Liver (tissue), 9 donors: Measurements from ENCODE around the gene AOPEP. TPM values are rescaled to one million over a fixed set of nuclear protein-coding genes. Genes with fewer than 3 reads are reported as not detected.

ENCODE experiments used
- DNase-seq: peaks from one replicate; pipeline ENCODE4 v3.0.0-alpha.2; 2017; ENCODE audit warnings: low spot score
- H3K27ac ChIP-seq, 2 donors: one replicate each; pipeline ENCODE4 v1.7.0; 2013; ENCODE audit warnings: inconsistent platforms in 2 of 2, low read length in 2 of 2, control low read depth in 1 of 2, low read depth in 1 of 2, mild to moderate bottlenecking in 1 of 2
- H3K27me3 ChIP-seq, 4 donors: one replicate each; pipeline versions ENCODE4 v1.6.1 to v1.7.0; 2013; ENCODE audit warnings: low read length in 3 of 4, inconsistent platforms in 1 of 4, mild to moderate bottlenecking in 1 of 4, moderate library complexity in 1 of 4; ENCODE audit not compliant: control insufficient read depth in 4 of 4, insufficient read depth in 4 of 4
- H3K36me3 ChIP-seq, 4 donors: one replicate each; pipeline versions ENCODE4 v1.6.1 to v1.7.0; 2013; ENCODE audit warnings: low read length in 3 of 4, mild to moderate bottlenecking in 3 of 4, low read depth in 1 of 4, moderate library complexity in 1 of 4; ENCODE audit not compliant: control insufficient read depth in 4 of 4, insufficient read depth in 3 of 4
- H3K4me1 ChIP-seq, 4 donors: one replicate each; pipeline versions ENCODE4 v1.6.1 to v1.7.0; 2013; ENCODE audit warnings: low read length in 3 of 4, mild to moderate bottlenecking in 3 of 4, moderate library complexity in 1 of 4; ENCODE audit not compliant: control insufficient read depth in 4 of 4, insufficient read depth in 4 of 4
- H3K4me3 ChIP-seq, 3 donors: one replicate each; pipeline versions ENCODE4 v1.6.1 to v1.7.0; 2013; ENCODE audit warnings: low read length in 3 of 3, control low read depth in 1 of 3, low read depth in 1 of 3, mild to moderate bottlenecking in 1 of 3
- H3K9ac ChIP-seq, 2 donors: one replicate each; pipeline ENCODE4 v1.7.0; 2013; ENCODE audit warnings: low read length in 2 of 2, mild to moderate bottlenecking in 2 of 2, moderate library complexity in 2 of 2, control low read depth in 1 of 2, low read depth in 1 of 2
- H3K9me3 ChIP-seq, 4 donors: one replicate each; pipeline versions ENCODE4 v1.6.1 to v1.7.0; 2013; ENCODE audit warnings: low read length in 3 of 4; ENCODE audit not compliant: control insufficient read depth in 4 of 4
- EGR1 ChIP-seq, 2 donors: IDR thresholded peaks; 2 replicates each; pipeline ENCODE4 v1.6.1; 2016 to 2018; ENCODE audit warnings: antibody characterized with exemption in 2 of 2, low read depth in 2 of 2
- FOXA1 ChIP-seq: IDR thresholded peaks from 2 replicates; pipeline ENCODE4 v1.6.1; 2016; ENCODE audit warnings: antibody characterized with exemption
- FOXA2 ChIP-seq: IDR thresholded peaks from 2 replicates; pipeline ENCODE4 v1.6.1; 2016; ENCODE audit warnings: antibody characterized with exemption
- GABPA ChIP-seq, 2 donors: IDR thresholded peaks in 1 of 2; conservative IDR thresholded peaks in 1 of 2; 2 replicates each; pipeline ENCODE4 v1.6.1; 2016; ENCODE audit warnings: antibody characterized with exemption in 2 of 2, mild to moderate bottlenecking in 1 of 2, moderate library complexity in 1 of 2
- HNF4A ChIP-seq, 2 donors: conservative IDR thresholded peaks; 2 replicates each; pipeline ENCODE4 v1.6.1; 2016; ENCODE audit warnings: antibody characterized with exemption in 2 of 2, mild to moderate bottlenecking in 2 of 2
- HNF4G ChIP-seq: IDR thresholded peaks from 2 replicates; pipeline ENCODE4 v1.6.1; 2016; ENCODE audit warnings: antibody characterized with exemption
- JUND ChIP-seq, 2 donors: IDR thresholded peaks; 2 replicates each; pipeline ENCODE4 v1.6.1; 2016; ENCODE audit warnings: antibody characterized with exemption in 2 of 2
- NR2F2 ChIP-seq: IDR thresholded peaks from 2 replicates; pipeline ENCODE4 v1.6.1; 2016; ENCODE audit warnings: antibody characterized with exemption
- RAD21 ChIP-seq, 2 donors: IDR thresholded peaks; 2 replicates each; pipeline ENCODE4 v1.6.1; 2016; ENCODE audit warnings: antibody characterized with exemption in 2 of 2, mild to moderate bottlenecking in 2 of 2
- RXRA ChIP-seq, 2 donors: IDR thresholded peaks; 2 replicates each; pipeline ENCODE4 v1.6.1; 2017 to 2018; ENCODE audit warnings: antibody characterized with exemption in 2 of 2, mild to moderate bottlenecking in 1 of 2
- SP1 ChIP-seq: IDR thresholded peaks from 2 replicates; pipeline ENCODE4 v1.6.1; 2018; ENCODE audit warnings: antibody characterized with exemption, mild to moderate bottlenecking
- TAF1 ChIP-seq: conservative IDR thresholded peaks from 2 replicates; pipeline ENCODE4 v1.6.1; 2016; ENCODE audit warnings: antibody characterized with exemption, mild to moderate bottlenecking
- YY1 ChIP-seq: IDR thresholded peaks from 2 replicates; pipeline ENCODE4 v1.6.1; 2016; ENCODE audit warnings: antibody characterized with exemption, mild to moderate bottlenecking
- WGBS: extraction: QIAGEN DNeasy Blood & Tissue Kit; methylation state at CpG from one replicate; pipeline ENCODE4 v1.1.7; 2013; 5-methylcytosine and 5-hydroxymethylcytosine counted together
- polyA plus RNA-seq, 2 donors: library from polyadenylated mRNA; stranded (reverse) in 1 of 2; unstranded in 1 of 2; fragments of 200-250 nt in 1 of 2; fragments of >200 nt in 1 of 2; fragmentation: Nextera tagmentation in 1 of 2; extraction: Ambion mirVana in 1 of 2; gene quantifications; one replicate each; pipeline versions ENCODE4 v1.2.1 to v1.2.3, GENCODE V29; 2013 to 2015
- total RNA-seq, 2 donors: library from RNA; depleted of rRNA; stranded (reverse); fragments of >200 nt; gene quantifications; one replicate each; pipeline ENCODE4 v1.2.3, GENCODE V29; 2014
- TF ChIP-seq, protein P1 (sequence below): IDR thresholded peaks from 2 replicates; pipeline ENCODE4 v1.6.1; 2016; ENCODE audit warnings: antibody characterized with exemption
- TF ChIP-seq, protein P2 (sequence below): fragments of 150-350 bp; IDR thresholded peaks from 2 replicates; pipeline ENCODE4 v1.5.1; 2017; ENCODE audit warnings: improper control_type of control experiment, low read depth, low read length; ENCODE audit not compliant: missing input control
- TF ChIP-seq, protein P3 (sequence below): IDR thresholded peaks from 2 replicates; pipeline ENCODE4 v1.6.1; 2016; ENCODE audit warnings: antibody characterized with exemption
- TF ChIP-seq, protein P4 (sequence below): IDR thresholded peaks from 2 replicates; pipeline ENCODE4 v1.6.1; 2016; ENCODE audit warnings: antibody characterized with exemption
- TF ChIP-seq, protein P5 (sequence below): IDR thresholded peaks from 2 replicates; pipeline ENCODE4 v1.6.1; 2016; ENCODE audit warnings: antibody characterized with exemption, mild to moderate bottlenecking
- donor health status: healthy.
- donor health status: healthy.
- donor health status: healthy.
- donor health status: healthy.
- donor health status: healthy.

The AOPEP gene
- total and polyA plus RNA-seq, 4 donors: 22.2 to 77.1 (median 34.8) TPM

DNA sequence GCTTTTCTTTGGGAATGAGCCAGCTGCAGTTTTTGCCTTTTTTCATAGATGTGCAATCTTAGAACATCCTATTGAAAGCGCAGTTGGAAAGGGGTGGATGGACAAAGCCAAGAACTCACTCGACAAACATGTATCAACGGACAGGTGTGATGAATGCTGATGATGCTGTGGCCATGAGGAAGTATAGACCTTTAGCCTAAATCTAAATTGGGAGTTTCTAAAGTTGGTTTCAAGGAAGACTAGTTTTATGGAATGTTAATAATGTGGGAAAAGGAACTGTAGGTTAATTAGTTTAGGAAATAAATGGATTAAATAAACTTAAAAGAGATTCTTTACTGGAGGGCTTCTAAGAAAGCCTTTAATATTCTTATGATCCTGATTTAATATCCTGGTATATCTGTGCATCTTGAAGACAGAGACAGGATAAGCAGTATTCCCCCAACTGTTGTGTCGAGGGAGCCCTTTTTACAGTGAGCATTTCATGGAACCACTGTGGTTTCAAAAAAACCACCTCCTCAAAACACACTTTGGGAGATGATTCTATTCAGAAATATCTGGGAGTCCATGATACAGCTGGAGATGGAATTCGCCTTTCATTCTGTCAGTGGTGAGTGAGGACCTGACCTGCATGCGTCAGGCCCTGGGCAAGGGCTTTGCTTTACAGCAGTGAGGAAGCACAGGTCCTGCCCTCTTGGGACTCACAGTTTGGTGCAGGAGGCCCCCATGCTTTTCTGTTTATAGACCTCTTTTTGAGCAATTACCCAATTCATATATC is 82.6 kb downstream of the AOPEP start:
- Histone ChIP-seq H3K4me1 (peaks cover 0 to 3% (median 0%) of the 10 kb centered on the region in 4 donors), H3K27me3 (no peaks in the 10 kb centered on the region), H3K36me3 (peaks cover 0 to 5% (median 0%) of the 10 kb centered on the region in 4 donors), H3K4me3 (no peak overlapping the region), H3K9ac (no peak overlapping the region), H3K9me3 (no peaks in the 10 kb centered on the region), H3K27ac (no peak overlapping the region)
- TF ChIP-seq, protein P1, sequence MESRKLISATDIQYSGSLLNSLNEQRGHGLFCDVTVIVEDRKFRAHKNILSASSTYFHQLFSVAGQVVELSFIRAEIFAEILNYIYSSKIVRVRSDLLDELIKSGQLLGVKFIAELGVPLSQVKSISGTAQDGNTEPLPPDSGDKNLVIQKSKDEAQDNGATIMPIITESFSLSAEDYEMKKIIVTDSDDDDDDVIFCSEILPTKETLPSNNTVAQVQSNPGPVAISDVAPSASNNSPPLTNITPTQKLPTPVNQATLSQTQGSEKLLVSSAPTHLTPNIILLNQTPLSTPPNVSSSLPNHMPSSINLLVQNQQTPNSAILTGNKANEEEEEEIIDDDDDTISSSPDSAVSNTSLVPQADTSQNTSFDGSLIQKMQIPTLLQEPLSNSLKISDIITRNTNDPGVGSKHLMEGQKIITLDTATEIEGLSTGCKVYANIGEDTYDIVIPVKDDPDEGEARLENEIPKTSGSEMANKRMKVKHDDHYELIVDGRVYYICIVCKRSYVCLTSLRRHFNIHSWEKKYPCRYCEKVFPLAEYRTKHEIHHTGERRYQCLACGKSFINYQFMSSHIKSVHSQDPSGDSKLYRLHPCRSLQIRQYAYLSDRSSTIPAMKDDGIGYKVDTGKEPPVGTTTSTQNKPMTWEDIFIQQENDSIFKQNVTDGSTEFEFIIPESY: no peak
- TF ChIP-seq RXRA (IDR thresholded peaks at IDR 0.05) (no peak), SP1 (no peak), TAF1 (no peak), HNF4A (conservative IDR thresholded peaks at IDR 0.05) (no peak), RAD21 (IDR thresholded peaks at IDR 0.05) (no peak), GABPA (IDR thresholded peaks at IDR 0.05 in 1 of 2, conservative IDR thresholded peaks at IDR 0.05 in 1 of 2) (no peak), JUND (IDR thresholded peaks at IDR 0.05) (no peak), YY1 (no peak), HNF4G (no peak), NR2F2 (no peak), EGR1 (IDR thresholded peaks at IDR 0.05; ENCODE audit: low read depth in 2 of 2) (no peak), FOXA1 (no peak), FOXA2 (no peak)
- TF ChIP-seq, protein P2, sequence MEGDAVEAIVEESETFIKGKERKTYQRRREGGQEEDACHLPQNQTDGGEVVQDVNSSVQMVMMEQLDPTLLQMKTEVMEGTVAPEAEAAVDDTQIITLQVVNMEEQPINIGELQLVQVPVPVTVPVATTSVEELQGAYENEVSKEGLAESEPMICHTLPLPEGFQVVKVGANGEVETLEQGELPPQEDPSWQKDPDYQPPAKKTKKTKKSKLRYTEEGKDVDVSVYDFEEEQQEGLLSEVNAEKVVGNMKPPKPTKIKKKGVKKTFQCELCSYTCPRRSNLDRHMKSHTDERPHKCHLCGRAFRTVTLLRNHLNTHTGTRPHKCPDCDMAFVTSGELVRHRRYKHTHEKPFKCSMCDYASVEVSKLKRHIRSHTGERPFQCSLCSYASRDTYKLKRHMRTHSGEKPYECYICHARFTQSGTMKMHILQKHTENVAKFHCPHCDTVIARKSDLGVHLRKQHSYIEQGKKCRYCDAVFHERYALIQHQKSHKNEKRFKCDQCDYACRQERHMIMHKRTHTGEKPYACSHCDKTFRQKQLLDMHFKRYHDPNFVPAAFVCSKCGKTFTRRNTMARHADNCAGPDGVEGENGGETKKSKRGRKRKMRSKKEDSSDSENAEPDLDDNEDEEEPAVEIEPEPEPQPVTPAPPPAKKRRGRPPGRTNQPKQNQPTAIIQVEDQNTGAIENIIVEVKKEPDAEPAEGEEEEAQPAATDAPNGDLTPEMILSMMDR: no peak
- TF ChIP-seq, protein P3, sequence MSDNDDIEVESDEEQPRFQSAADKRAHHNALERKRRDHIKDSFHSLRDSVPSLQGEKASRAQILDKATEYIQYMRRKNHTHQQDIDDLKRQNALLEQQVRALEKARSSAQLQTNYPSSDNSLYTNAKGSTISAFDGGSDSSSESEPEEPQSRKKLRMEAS: no peak
- TF ChIP-seq, protein P4, sequence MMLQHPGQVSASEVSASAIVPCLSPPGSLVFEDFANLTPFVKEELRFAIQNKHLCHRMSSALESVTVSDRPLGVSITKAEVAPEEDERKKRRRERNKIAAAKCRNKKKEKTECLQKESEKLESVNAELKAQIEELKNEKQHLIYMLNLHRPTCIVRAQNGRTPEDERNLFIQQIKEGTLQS: no peak
- TF ChIP-seq, protein P5, sequence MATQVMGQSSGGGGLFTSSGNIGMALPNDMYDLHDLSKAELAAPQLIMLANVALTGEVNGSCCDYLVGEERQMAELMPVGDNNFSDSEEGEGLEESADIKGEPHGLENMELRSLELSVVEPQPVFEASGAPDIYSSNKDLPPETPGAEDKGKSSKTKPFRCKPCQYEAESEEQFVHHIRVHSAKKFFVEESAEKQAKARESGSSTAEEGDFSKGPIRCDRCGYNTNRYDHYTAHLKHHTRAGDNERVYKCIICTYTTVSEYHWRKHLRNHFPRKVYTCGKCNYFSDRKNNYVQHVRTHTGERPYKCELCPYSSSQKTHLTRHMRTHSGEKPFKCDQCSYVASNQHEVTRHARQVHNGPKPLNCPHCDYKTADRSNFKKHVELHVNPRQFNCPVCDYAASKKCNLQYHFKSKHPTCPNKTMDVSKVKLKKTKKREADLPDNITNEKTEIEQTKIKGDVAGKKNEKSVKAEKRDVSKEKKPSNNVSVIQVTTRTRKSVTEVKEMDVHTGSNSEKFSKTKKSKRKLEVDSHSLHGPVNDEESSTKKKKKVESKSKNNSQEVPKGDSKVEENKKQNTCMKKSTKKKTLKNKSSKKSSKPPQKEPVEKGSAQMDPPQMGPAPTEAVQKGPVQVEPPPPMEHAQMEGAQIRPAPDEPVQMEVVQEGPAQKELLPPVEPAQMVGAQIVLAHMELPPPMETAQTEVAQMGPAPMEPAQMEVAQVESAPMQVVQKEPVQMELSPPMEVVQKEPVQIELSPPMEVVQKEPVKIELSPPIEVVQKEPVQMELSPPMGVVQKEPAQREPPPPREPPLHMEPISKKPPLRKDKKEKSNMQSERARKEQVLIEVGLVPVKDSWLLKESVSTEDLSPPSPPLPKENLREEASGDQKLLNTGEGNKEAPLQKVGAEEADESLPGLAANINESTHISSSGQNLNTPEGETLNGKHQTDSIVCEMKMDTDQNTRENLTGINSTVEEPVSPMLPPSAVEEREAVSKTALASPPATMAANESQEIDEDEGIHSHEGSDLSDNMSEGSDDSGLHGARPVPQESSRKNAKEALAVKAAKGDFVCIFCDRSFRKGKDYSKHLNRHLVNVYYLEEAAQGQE: no peak
- no peak for DNase-seq
- 98% methylated on average over 6 of the region's 6 CpGs for WGBS
